T-helper 2 cell treated with Interferon-gamma antibody and Interleukin-4, amounts not matched to agents 5 μg/mL and 100 μg/mL, for 36 hours (primary cell): ENCODE measurements around the gene H6PD.
"Not testable (repeated sequence)": the region's sequence is repeated elsewhere in the genome, so short reads cannot be mapped to it uniquely, and the experiment has no call there.

Experiments used
- DNase-seq: peaks from one replicate; pipeline ENCODE4 v3.0.0; 2021; ENCODE audit warnings: low spot score
- H3K27ac Mint-ChIP-seq: one replicate; pipeline ENCODE4 v1.8.0; 2021; ENCODE audit warnings: mild to moderate bottlenecking, mixed read lengths
- H3K27me3 Mint-ChIP-seq: one replicate; pipeline ENCODE4 v1.8.0; 2021; ENCODE audit warnings: low read depth, mixed read lengths
- H3K36me3 Mint-ChIP-seq: one replicate; pipeline ENCODE4 v1.8.0; 2021; ENCODE audit warnings: low read depth, mixed read lengths
- H3K4me1 Mint-ChIP-seq: one replicate; pipeline ENCODE4 v1.8.0; 2021; ENCODE audit warnings: low read depth, mixed read lengths
- H3K4me3 Mint-ChIP-seq: one replicate; pipeline ENCODE4 v1.8.0; 2022; ENCODE audit warnings: mild to moderate bottlenecking, moderate library complexity, mixed read lengths
- H3K9me3 Mint-ChIP-seq: one replicate; pipeline ENCODE4 v1.8.0; 2021; ENCODE audit warnings: mixed read lengths

H6PD gene

DNA sequence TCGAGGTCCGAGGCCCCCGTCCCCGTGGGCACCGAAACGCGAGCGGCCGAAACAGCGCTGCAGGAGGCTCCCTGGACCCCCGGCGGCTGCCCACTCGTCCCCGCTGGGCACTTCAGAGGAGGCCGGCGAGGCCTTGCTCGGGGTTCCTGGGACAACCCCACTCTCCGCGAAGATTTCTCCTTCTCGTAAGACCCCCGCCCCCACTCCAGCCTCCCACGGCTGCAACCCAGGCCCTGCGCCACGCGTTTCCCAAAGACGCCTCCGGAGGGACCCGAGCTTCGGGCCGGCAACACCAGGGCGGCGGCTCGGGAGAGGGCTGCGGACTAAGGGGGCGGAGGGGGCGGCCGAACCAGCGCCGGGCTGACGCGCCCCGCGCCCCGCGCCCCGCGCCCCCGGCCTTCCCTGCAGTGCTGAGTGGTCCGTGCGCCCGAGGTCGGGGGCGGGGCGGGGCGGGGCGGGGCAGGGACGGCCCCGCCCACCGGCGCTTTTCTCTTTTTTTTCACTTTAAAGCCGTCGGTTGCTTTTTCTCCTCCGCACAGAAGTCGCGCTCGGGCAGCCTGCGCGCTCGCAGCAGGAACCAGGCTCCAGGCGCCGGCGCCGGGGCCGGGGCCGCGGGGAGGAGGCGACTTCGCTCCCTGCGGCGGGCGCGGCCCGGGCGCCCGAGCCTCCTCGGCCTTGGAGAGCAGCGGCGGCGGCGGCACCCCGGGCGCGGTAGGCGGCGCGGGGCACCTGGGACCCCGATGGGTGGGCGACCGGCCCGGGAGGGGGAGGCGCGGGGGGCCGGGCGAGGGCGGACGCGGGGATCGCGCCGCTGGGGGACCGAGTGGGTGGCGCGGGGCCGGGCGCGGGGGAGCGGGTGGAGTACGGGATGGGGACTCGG lies 58.0 kb downstream of the H6PD start, which contains the start of gene SPSB1:
SPSB1 (plus strand) TSS at position 534 of the 880 bp plus-strand sequence. CDS start 62,998 bp downstream, outside the sequence.
- Mint-ChIP-seq H3K36me3 (peaks cover 7% of the 10 kb centered on the region), H3K4me3 (peak within 1 kb of the TSS; percentile 47), H3K9me3 (peaks cover 12% of the 10 kb centered on the region), H3K27me3 (no peaks in the 10 kb centered on the region), H3K27ac (no peak within 1 kb of the TSS), H3K4me1 (peaks cover 16% of the 10 kb centered on the region)
- DNase-seq = peak; percentile 48

DNA sequence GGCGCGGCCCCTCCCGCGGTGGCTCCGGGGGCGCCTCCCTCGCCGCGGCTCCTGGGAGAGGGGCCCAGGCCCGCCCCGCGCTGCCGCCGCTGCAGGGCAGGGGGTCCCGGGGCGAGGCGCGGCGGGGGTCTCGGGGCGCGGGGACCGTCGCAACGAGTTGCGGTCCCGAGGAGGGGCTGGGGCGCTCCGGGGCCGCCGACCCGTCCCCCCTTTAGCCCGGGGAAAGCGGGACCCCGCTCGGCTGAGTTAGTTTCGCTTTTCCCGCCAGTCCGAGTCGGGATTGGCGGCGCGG lies 58.6 kb downstream of the H6PD start:
- Mint-ChIP-seq H3K4me1 (peaks cover 16% of the 10 kb centered on the region), H3K27ac (no peak overlapping the region), H3K4me3 (no peak overlapping the region), H3K9me3 (peaks cover 9% of the 10 kb centered on the region), H3K36me3 (peaks cover 6% of the 10 kb centered on the region), H3K27me3 (no peaks in the 10 kb centered on the region)
- DNase-seq = no peak

DNA sequence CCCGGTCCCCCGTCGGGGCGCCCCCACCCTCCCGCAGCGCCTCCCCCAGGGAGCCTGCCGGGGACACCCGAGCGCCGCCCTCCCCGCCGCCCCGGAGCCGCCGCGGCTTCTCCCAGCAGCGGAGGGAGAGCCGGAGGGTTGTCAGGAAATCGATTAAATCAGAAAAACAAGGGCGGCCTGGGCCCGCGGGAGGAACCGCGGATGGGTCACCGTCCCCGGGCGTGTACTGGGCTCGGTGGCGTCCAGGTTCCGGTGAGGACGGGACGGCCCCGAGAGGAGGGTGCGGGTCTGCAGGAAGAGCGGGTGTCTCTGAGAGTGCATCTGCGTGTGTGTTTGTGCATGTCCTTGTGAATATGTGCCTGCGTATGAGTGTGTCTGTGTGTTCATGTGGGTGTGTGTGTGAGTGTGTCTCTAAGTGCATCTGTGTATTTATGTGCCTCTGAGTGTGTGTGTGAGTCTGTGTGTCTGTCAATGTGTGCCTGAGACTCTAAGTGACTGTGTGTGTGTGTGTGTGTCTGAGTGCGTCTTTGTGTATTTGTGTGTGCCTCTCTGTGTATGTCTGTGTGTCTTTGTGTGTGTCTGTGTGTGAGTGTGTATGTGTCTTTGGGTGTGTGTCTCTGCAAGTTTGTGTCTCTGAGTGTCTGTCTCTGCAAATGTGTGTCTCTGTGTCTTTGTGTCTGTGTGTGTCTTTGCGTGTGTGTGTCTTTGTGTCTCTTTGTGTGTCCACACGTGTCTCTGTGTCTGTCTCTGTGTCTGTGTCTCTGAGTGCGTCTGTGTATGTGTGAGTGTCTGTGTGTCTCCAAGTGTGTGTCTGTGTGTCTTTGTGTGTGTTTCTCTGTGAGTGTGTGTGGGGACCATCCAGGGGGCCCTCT lies 59.2 kb downstream of the H6PD start:
- H3K27ac Mint-ChIP-seq = no peak overlapping the region
- peaks cover 3% of the 10 kb centered on the region for H3K36me3 Mint-ChIP-seq
- H3K4me1 Mint-ChIP-seq = peaks cover 16% of the 10 kb centered on the region
- peak; percentile 45 for DNase-seq
- H3K27me3 Mint-ChIP-seq = no peaks in the 10 kb centered on the region
- peaks cover 4% of the 10 kb centered on the region for H3K9me3 Mint-ChIP-seq
- H3K4me3 Mint-ChIP-seq = no peak overlapping the region

DNA sequence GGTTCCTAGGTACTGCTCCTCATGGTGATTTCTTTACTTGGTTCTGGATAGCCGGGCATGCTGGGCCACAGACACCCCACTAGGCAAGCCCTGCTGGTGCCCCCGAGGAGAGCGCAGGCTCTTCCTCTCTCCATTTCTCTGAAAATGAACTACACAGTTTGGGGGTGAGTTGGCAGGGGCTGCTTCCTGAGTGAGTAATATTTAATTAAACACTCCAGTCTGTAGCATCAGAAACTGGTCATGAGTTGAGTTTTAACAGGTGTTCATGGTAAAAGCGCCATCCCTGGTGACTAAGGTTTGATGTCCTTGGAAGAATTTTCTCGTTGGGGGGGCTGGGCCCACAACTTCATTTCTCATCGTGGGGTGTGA lies 59.8 kb downstream of the H6PD start:
- H3K4me1 Mint-ChIP-seq = peaks cover 18% of the 10 kb centered on the region
- no peaks in the 10 kb centered on the region for H3K27me3 Mint-ChIP-seq
- no peaks in the 10 kb centered on the region for H3K36me3 Mint-ChIP-seq
- no peak overlapping the region for H3K27ac Mint-ChIP-seq
- H3K4me3 Mint-ChIP-seq = no peak overlapping the region
- peak; percentile 23 for DNase-seq
- no peaks in the 10 kb centered on the region for H3K9me3 Mint-ChIP-seq

DNA sequence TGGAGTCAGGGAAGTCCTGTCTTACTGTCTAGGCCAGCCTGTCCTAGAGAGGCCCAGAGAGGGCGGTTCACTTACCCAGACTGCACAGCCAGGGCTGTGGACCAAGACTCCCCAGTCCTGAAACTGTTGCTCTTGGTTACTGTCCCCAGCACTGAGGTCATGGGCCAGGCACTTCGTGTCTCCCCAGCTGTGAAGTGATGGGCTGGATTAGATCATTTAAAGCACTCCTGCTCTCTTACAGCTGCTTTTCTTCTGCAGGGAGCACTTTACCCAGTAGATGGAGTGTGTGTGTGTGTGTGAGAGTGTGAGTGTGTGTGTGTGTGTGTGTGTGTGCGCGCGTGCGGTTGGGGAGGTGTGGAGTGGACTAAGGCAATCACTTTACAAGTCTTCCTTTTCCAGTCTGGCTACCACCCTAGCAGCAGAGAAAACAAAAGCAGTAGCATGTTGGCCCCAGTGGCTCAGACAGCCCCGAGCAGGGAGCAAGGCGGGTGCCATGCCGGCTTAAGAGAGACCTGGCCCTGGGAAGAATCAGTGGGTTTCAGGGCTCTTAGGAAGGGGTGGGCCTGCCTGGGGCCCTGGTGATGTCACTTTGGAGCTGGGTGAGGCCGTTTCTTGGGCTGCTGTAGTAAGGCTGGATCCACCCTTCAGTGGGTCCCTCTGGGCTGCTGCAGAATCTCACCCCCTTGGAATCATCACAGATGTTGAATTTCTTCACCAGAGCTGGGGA lies 60.5 kb downstream of the H6PD start:
- Mint-ChIP-seq H3K4me1 (peaks cover 13% of the 10 kb centered on the region), H3K36me3 (no peaks in the 10 kb centered on the region), H3K27me3 (no peaks in the 10 kb centered on the region), H3K9me3 (no peaks in the 10 kb centered on the region), H3K27ac (peak overlapping the region; percentile 59), H3K4me3 (no peak overlapping the region)
- DNase-seq = peak; percentile 50

GRCh38 chr1:9295884-9296283 lies 61.3 kb downstream of the H6PD start:
- H3K4me1 Mint-ChIP-seq = peaks cover 19% of the 10 kb centered on the region
- H3K27me3 Mint-ChIP-seq = no peaks in the 10 kb centered on the region
- no peak for DNase-seq
- H3K4me3 Mint-ChIP-seq = peak overlapping the region; percentile 22
- H3K36me3 Mint-ChIP-seq = peaks cover 5% of the 10 kb centered on the region
- H3K27ac Mint-ChIP-seq = no peak overlapping the region
- no peaks in the 10 kb centered on the region for H3K9me3 Mint-ChIP-seq

DNA sequence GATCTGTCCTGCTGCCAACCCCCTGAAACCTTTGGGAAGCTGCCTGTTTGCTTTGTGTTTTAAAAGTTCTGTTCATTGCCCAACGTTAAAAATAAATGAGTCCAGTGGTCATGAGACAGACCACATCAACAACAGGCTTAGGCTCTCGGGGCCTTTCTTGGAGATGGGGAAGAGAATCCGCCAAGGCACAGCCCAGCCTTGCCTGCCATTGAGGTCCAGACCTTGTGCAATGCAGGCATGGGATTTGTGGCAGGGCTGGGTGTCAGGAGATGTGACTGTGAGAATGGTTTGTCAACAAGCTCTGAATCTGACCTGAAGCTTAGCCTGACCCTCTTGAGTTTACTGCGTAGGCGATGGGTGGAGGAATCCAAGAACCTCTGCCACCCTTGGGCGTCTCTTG lies 62.3 kb downstream of the H6PD start:
- no peak overlapping the region for H3K4me3 Mint-ChIP-seq
- peaks cover 6% of the 10 kb centered on the region for H3K36me3 Mint-ChIP-seq
- H3K27me3 Mint-ChIP-seq = no peaks in the 10 kb centered on the region

DNA sequence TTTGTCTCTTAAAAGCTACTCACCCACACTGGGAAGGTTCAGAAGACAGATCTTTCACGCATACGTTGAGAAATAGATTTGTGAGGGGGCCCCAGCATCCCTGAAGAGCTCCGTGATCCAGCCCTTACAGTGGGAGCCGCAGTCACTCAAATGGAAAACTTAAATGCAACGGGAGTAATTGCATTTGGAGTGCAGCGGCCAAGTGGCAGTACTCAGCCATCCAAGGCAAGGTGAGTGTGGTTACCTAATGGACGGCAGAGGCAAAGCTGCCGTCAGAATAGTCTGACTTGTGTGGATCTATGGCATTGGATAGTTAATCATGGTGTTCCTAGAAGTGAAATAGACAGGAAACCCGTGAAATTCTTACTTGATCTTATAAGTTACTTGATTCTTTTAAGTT lies 63.3 kb downstream of the H6PD start:
- Mint-ChIP-seq H3K27ac (no peak overlapping the region), H3K27me3 (no peaks in the 10 kb centered on the region), H3K9me3 (no peaks in the 10 kb centered on the region), H3K4me1 (peaks cover 21% of the 10 kb centered on the region), H3K36me3 (peaks cover 6% of the 10 kb centered on the region), H3K4me3 (no peak overlapping the region)
- DNase-seq = no peak

More for the DNA sequence above, 62.3 kb downstream of the H6PD start:
- Mint-ChIP-seq H3K9me3 (no peaks in the 10 kb centered on the region), H3K27ac (no peak overlapping the region), H3K4me1 (peaks cover 20% of the 10 kb centered on the region)
- no peak for DNase-seq

- DNase-seq = no peak
- Mint-ChIP-seq H3K4me3 (no peak overlapping the region), H3K4me1 (peaks cover 23% of the 10 kb centered on the region), H3K36me3 (peaks cover 6% of the 10 kb centered on the region), H3K27me3 (no peaks in the 10 kb centered on the region), H3K9me3 (no peaks in the 10 kb centered on the region), H3K27ac (no peak overlapping the region)
Measured at GRCh38 chr1:9298282-9298681, 63.7 kb downstream of the H6PD start.

GRCh38 chr1:9299571-9300541 lies 65.3 kb downstream of the H6PD start:
- H3K36me3 Mint-ChIP-seq, DNase-seq, H3K27me3 Mint-ChIP-seq, H3K4me3 Mint-ChIP-seq, H3K9me3 Mint-ChIP-seq, H3K27ac Mint-ChIP-seq: not testable (repeated sequence)
- H3K4me1 Mint-ChIP-seq = peaks cover 23% of the 10 kb centered on the region

GRCh38 chr1:9300573-9300972 lies 66.0 kb downstream of the H6PD start:
- peaks cover 21% of the 10 kb centered on the region for H3K4me1 Mint-ChIP-seq
- H3K4me3 Mint-ChIP-seq = no peak overlapping the region
- peaks cover 6% of the 10 kb centered on the region for H3K36me3 Mint-ChIP-seq
- DNase-seq = no peak
- H3K27me3 Mint-ChIP-seq = no peaks in the 10 kb centered on the region
- no peak overlapping the region for H3K27ac Mint-ChIP-seq
- H3K9me3 Mint-ChIP-seq = no peaks in the 10 kb centered on the region

DNA sequence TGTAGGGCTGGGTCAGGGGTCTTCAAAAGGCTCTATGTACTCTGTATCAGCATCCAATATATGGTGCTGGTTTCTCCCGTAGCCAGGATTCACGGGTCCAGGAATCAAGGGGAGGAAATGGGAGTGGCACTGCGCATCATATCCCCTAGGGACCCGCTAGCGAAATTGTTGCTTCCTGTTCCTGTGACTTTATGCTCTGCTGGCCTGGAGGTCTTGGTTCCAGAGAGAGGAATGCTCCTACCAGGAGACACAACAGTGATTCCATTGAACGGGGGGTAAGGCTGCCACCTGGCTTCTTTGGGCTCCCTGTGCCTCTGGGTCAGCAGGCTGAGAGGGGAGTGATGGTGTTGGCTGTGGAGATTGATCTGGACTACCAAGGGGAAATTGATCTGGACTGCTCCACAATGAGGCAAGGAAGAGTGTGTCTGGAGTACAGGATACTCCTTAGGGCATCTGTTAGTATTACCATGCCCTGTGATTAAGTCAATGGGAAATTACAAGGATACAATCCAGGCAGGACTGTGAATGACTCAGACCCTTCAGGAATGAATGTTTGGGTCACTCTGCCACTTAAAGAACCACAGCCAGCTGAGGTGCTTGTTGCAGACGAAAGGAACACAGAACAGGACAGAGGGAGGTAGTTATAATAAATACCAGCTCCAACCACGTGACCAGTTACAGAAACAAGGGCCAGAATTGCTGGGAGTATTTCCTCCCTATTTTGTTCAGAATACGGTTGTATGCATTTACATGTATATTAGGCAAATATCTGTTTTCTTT lies 68.4 kb downstream of the H6PD start:
- Mint-ChIP-seq H3K27me3 (no peaks in the 10 kb centered on the region), H3K4me3 (no peak overlapping the region), H3K4me1 (peaks cover 24% of the 10 kb centered on the region), H3K27ac (no peak overlapping the region), H3K36me3 (peaks cover 6% of the 10 kb centered on the region), H3K9me3 (no peaks in the 10 kb centered on the region)
- DNase-seq = no peak
